Suppressor macrophage treated with lipopolysaccharide for 1 hour (primary cell): ENCODE data around the gene TWIST2.
A peak's percentile ranks its signal among the peaks of the same experiment; 100 is the strongest.

Experiments
- DNase-seq, 3 donors: peaks; one replicate each; pipeline ENCODE4 v3.0.0-alpha.2; 2020 to 2022

TWIST2 gene

GRCh38 chr2:238839428-238839827 lies 8.5 kb upstream of the TWIST2 start:
- DNase-seq: no peak

- no peak for DNase-seq
Observed at GRCh38 chr2:238841542-238842164, 6.2 kb upstream of the TWIST2 start.

- DNase-seq: no peak
Observed at GRCh38 chr2:238843476-238843875, 4.4 kb upstream of the TWIST2 start.

DNA sequence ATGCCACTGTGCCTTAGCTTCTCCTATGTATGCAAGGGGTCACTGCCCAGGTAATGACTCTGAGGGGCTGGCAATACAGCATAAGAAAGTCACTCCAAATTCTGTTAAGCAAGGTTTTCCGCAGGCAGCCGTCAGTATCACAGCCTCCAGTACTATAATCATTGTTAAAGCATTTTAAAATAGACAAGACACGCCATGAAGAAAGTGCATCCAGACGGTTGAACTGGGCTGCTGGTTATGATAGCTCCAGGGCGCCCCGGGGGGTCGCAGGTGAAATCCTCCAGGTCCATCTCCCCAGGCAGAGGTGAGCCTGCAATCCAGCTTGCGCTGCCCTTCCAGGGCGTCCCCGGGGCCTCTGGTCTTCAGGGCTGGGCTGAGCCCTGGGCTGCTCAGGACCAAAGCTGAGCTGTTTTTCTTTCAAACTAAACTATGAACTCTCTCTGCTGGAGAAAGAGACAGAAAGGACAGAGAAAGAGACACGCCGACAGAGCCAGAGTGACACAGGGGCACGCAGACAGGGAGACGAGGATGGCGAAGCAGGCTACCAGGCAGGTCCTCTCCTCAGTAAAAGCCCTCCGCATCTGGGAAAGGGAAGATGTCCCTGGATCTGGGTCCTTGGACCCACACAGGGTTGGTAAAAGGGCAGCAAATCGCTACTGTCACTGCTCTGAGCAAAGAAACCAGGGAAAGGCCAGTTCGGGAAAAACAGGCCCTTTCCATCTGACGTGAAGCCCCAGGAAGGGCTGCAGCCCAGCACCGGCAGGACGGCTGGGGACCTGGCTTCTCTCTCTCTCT lies 2.1 kb upstream of the TWIST2 start:
- no peak for DNase-seq

DNA sequence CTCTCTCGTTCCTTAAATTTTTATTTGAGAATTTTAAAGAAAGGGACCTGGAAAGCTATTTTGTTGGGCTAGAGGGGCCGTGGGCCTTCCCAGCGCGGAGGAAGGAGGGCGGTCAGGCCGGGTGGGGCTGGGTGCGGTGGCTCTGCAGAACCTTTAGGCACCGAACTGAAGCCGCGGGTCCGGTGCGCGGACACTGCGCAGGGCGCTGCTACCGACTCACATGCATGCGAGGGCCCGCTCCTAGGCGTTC lies 1.6 kb upstream of the TWIST2 start:
- no peak for DNase-seq

GRCh38 chr2:238846628-238847418 lies 1.1 kb upstream of the TWIST2 start:
- DNase-seq: peak in 1 of 3 donors; percentile 10

- no peak for DNase-seq
Observed at GRCh38 chr2:238847419-238847801, 475 bp upstream of the TWIST2 start.

DNA sequence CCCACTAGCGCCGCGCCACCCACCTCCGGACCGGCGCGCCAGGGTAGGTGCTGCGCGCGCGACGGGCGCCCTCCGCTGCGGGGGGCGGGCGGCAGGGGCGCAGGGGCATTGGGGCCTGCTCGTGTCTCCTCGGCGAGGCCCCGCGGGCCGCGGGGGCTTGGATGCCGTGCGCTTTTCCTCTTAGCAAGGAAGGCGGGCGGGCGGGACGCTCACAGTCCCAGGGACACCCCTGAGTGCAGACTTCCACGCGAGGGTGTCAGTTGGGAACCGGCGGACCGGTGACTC lies 748 bp downstream of the TWIST2 start:
- no peak for DNase-seq

- DNase-seq: no peak
Observed at GRCh38 chr2:238848976-238849853, 1.3 kb downstream of the TWIST2 start.

- no peak for DNase-seq
Observed at GRCh38 chr2:238850091-238850490, 2.2 kb downstream of the TWIST2 start.

DNA sequence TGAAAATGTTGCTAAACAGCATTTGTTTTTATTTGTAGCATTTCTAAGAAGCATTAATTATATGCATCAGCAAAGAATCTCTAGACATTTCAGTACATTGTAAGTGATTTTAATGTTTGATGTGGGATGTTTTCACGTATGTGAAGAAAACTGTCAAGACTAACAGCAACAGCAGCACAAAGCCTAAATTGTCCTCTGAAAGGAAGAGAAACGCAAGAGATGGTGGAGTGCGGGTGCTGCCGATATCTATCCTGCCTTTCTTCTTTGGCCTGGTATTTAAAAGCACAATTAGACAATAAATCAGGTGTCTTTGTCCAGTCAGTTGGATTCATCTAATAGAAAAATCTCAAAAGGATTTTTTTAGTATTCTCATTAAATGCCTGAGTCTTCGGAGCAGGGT lies 3.1 kb downstream of the TWIST2 start:
- DNase-seq: no peak

- DNase-seq: no peak
Observed at GRCh38 chr2:238851761-238852160, 3.9 kb downstream of the TWIST2 start.

DNA sequence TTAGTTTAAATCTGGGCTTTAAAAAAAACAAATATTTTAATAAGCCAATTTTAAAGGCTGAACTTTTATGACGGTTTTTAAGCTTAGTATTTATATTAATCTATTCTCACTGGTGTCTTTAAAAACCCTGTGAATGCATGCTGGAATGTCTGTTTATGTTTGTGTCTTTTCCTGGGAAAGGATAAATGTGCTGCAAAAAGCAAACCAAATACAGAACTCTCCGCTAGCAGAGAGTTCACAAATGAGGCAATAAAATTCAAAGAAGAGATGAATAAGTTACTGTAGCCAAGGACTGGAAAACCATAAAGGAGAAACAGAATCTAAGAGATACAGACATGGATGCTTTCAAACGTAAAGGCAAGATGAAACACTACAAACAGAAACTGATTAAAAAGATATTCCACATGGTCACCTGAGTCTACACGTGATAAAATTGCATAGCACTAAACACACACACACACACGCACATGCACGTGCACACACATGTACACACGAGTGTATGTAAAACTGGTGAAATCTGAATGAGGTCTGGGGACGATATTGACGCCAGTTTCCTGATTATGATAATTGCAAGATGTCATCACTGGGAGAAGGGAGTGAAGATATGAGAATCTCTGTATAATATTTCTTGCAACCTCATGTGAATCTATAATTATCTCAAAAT lies 4.5 kb downstream of the TWIST2 start:
- DNase-seq: no peak

DNA sequence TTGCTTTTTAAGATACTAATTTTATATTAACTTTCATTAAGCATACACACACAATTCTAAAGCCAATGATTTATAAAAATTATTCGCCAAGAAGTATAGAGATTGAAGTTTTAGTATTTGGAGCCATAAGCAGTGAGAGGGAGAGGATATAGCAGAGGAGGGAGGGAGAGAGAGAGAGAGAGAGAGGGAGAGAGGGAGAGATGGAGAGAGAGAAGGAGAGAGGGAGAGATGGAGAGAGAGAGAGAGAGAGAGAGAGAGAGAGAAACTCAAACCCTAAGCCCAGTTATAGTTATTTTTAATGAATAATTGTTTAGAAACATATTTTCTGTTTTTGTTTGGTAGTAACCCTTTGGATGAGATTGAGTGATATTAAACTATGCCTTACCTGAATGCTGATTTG lies 5.3 kb downstream of the TWIST2 start:
- no peak for DNase-seq

GRCh38 chr2:238853721-238854120 lies 5.8 kb downstream of the TWIST2 start:
- DNase-seq: no peak

- DNase-seq: no peak
Observed at GRCh38 chr2:238854246-238854645, 6.4 kb downstream of the TWIST2 start.

DNA sequence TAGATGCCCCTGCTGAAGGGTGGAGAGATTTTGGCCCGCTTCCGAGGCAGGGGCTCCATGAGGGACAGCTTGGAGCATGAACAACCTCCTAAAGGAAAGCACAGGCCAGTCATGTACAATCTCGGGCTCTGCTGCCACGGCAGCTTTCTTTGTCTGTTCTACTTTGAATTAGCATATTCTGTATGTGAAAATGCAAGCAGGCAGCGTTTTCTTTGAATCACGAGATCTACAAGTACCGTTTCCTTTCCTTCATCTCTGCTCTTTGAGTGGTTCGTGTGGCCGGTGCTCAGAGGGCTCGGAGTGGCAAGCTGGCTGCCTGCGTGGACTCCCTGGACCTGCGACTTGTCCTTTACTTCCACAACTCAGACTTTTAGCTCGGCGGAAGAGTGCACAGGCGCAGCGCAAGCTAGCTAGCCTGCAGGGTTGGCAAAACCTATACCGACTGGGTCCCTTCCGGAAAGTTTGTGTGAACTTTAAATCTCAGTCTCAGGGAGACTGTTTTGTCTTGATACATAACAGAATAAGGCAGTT lies 6.9 kb downstream of the TWIST2 start:
- DNase-seq: no peak

DNA sequence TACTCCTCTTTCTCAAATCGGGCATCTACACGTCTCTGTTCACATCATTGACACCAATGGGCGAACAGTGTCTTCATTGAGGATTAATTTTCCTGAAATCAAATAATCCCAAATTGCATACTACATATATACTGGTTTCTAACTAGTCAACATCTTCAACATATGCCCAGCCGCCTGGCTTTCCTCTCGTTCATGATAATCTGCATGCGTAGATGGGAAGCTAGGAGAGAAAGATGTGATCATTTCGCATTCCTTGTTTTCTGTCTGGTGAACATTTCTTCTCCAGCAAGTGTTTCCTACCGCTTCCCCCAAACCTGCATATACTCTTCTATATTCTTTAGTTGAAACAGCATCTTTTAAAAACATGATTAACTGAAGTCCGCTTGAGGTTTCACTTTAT lies 7.4 kb downstream of the TWIST2 start:
- no peak for DNase-seq

GRCh38 chr2:238855891-238856580 lies 8.2 kb downstream of the TWIST2 start:
- no peak for DNase-seq

DNA sequence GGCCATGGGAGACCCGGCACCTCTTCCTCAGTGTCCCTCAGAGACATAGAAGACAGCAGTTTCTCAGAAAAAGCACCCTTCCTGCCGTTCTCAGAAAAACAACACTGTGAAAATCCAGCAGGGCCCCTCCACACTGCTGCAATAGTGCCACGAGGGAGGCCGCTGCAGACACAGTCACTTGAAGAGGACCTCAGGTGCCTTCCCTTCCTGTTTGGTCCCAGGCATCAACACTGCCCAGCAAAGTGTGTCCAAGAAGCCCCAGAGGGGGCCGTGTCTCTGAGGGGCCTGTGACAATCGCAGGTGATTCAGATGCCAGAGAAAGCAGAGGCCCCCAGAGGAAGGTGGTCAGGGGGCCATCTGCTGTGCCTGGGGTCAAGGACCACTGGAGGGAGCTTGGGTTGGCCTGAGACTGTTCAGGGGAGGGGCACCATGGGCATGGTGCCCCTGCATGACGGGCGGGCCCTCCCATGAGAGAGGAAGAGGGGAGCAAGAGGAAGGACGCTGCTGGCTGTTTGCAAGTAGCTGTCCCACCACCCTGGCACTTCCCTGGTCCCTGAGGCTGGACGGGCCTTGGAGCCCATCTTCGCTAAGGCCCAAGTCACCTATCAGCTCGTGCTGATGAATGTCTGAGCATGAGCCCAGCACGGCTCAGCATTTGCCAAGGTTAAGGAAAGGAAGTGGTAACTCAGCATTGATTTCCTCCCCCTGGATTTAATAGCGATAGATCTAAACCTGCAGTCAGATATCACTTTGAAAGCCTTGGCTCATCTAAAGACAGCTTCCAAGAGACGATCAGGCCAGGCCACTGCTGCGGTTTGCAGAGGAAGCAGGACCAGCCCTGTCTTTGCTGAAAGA lies 9.1 kb downstream of the TWIST2 start:
- DNase-seq: no peak

- DNase-seq: peak; percentile 44 to 58 (median 58)
Observed at GRCh38 chr2:238857959-238858358, 10.1 kb downstream of the TWIST2 start.
